GM19455 (cell line): Measurements from ENCODE around the gene AUTS2.

Experiments
- ATAC-seq: cut with Tn5 transposase; IDR thresholded peaks from one replicate; pipeline ENCODE4 v1.9.1; 2021; ENCODE audit not compliant: unreplicated experiment

Gene AUTS2

DNA sequence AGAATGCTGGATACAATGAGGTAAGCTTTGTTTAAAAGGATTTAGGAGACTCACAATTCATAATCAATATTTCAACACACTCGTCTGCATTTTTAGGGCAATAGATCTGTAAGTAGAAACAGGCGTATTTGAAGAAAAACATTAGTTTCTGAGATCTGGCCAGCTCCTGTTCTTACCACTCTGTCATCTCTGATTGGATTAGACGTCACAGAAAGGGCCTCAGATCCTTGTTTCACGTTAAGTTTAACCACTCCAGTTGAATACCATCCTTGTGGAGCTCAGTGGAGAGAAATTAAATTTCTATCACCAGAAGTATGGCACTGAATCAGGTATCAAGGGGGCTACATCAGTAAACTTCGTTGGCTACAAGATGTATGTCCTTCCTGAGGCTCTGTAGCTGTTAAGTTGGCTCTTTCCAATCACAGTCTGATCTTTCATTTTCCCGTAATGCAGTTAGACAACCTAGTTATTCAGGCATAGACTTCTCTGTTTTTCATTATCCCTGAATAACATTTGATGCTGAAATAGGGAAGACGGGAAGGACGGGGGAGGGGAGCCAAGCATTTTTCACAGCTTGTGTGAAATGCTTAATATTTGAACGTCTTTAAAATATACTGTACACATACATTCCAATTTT lies 874.4 kb downstream of the AUTS2 start:
- no peak for ATAC-seq

DNA sequence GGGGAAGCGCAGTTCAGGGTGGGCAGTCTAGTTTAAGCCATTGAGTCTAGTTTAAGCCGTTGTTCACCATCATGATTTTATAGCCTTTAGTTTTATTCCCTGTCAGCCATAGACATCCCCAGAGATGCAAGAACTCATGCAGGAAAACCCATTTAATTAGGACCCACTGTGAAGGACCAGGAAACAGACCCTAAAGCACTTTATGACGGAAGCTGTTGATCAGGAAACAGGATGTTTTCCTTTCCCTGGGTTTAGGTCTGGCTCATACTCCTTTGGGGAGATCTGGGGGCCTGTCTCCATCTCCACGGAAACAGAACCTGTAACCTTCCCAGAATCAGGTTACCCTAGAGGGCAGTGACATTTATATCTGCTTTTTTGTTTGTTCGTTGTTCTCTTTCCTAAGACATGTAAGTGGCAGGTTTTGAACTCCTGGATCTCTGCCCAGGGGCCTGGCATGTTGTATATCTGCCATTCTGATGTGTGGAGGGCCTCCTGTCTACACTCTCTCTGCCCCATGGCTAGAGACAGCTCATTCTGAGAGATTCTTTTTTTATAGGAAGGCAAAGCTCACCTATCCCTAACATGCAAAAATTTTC lies 876.5 kb downstream of the AUTS2 start:
- ATAC-seq, result no peak

DNA sequence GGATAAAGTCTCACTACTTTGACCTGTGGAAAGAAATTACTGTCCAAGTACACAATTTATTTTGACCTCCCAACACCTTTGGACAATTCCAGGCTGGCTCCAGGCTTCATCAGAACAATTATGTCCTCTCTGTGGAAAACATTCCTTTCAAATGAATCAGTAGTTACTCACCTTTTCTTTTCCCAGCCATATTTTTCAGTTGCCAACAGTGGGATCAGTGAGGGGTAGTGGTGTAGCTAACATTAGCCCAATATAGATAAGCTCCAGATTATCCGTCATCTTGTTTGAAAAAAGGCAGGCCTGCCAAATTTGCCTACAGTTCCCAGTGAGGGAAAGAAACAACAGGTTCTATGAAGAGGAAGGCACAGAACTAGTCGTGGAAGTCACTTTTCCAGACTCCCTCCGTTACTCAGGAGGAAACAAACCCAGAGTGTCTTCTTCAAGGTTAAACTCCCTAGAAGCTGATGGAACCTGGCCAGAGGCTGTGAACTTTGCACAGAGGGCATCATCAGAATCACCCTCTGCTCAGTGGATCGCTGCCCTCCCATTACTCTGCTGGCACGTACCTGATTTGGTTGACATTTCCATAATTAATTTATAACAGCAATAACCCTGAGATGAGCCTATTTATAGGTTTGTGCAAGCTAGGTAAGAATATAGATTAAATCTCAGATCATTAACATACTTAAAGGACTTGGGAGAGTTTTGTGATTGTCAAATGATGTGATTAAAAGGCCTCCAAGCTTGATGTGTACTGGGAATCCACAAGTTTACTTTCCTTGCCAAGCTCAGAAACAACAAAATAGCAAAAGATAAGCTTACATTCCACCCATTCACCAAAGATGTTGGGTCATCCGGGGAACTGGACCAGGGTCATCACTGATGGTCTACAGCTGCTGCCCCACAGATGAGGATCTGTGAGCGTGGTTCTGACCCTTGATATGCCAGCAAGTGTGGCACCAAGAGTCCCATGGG lies 879.0 kb downstream of the AUTS2 start:
- no peak for ATAC-seq

DNA sequence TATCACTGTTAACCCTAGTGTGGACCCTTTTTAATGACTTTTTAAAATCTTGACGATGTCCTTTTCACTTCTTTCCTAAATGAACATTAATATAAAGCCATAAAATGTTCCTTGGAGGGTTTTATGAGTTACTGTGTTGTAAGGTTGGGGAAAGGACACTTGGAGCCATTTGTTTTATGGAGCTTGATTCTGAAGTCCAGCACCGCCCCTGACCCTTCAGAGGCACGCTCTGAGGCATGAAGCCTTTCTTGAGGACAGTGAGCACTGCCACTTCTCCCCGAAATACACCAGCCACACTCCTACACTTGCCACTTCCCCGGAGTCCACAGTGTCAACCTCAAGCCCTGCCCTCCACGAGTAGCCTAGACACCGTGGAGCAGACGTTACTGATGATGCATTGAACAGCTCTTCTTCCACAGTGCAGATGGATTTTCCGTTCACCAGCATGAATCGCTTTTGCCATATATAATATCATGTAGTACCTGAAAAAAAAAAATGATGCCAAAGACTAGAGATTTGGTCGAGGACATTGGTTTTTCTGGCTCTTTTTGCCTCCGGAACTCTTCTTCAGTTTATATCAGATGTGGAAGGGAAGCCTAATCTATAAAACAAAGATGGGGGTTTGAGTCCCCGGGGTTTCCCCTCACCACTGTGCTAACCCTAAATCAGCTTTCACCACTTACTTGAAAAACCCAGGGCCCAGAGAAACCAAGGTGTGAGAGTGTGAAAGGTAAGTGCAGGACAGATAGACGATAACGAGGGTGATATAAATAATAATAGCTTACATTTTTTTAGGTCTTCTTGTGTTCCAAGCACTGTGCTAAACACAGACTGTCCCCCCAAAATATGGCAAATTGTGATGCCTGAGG lies 881.1 kb downstream of the AUTS2 start:
- no peak for ATAC-seq

DNA sequence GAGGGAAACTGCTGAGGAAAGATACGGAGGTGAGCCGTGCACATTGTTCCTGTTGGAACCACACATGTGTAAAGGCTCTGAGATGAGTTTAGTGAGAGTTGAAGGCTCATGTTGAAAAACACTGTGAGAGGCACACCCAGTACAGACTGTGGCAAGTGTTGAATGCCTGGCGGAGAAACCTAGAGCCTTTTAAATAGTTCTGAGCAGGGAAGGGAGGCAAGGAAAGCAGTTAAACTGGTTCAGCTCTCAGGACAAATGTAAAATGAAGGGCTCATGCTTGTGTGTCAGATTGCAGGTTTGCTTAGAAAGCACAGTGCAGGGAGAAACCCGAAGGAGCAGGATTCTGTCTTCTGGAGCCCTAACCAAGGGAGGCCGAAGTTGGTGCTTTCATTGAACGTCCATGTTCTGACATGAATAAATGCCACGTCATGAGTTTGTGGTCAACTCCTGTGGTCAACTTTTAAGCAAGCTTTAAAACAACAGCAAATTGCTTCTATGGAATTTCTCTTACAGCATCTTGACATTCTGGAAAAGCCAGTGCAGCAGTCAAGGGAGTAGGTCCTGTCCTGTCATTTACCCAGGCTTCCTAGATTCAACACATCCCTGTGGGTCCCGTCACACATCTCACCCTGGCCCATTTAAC lies 882.8 kb downstream of the AUTS2 start:
- no peak for ATAC-seq

DNA sequence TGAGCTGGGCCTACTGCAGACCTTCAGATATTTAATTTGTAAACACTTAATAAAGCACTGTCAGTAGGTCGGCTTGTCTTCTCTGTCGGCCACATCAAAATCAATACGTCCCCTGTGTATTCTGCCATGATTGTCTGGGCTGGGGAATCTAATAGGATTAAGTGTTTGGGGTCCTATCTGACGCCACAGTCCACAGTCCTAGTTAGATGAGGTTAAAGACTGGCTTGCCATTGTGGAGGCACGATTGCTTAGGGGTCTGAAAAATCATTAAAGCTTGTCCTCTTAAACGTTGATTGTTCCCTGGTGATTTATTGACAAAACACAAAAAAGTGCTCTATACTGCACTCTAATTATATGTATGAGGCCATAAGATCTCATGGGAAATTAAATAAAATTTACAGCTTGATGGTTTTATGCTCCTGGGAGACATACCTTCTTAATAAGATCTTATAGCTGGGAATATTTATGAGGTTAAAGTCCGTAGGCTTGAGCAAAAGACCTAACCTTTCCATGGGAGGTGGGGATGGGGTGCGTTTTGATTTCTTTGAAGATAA lies 883.4 kb downstream of the AUTS2 start:
- no peak for ATAC-seq

DNA sequence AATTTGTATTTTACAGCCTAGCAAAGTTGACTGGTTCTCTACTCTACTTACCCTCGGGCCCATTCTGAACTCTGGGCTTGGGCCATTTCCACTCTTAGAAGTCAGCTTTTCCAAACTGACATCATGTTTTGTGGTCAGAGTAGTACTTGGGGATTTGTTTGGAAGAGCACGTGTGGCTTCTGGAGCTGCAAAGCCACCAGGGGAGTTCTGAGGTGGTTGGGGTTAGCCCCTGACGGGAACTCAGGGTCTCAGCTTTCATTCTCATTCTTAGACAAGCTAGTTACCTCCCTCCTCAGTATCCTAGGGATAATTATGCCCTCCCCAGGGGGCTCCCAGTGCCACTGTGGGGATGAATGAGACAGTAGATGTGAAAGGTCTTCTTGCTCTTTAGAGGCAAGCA lies 886.0 kb downstream of the AUTS2 start:
- no peak for ATAC-seq

DNA sequence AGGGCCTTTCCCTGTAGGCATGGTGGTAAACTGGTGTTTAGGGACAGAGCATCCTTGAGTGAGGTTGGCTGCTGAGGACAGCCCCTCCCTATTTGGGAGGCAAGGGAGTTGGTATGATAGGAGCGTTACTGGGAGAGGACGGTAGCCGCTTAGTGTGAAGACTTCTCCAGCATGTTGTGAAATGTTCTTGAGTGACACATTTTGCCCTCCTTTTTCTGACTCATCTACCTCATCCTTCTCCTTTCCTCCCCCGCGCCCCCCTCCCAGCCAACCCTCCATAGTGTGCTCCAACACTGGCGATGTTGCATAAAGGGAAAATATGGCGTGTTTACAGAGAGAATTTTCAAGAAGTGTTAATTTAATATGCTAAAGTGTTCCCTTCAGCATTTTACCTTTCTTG lies 888.7 kb downstream of the AUTS2 start:
- ATAC-seq, result no peak

DNA sequence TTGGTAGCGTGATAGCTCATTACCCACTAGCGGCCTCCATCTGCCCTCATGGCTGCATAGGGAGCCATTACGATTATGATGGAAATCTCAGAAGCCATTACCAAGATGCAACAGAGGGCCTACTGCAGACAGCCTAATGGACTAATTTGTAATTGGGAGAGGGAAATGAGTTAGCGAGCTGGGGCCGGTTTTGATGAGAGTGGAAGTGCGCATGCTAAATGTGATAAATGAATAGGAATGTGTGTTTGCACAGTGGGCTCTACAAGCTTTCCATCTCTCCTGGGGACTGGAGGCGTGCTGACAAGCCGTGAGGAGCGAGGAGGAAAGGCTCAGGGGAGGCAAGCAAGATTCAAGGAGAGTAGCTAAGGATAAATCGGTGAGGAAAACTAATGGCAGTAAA lies 889.2 kb downstream of the AUTS2 start:
- ATAC-seq, result no peak

DNA sequence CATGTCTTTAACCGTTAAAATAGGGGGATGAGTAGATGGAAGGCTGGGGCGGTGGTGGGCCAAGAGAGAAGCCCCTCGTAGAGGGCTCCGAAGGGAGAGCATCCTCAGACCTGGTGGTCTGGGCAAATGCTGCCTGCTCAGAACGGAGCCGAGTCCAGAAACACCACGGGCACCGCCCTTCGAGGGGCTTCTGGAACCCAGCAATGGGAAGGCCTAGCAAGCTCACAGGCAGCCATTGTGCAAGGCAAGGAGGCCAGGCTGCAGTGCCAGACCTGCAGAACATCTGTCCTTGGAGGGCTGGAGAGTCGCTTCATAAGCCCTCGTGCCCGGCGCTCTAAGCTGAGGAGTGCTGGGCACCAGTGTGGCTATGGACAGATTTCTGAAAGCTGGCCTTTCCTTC lies 889.6 kb downstream of the AUTS2 start:
- no peak for ATAC-seq

DNA sequence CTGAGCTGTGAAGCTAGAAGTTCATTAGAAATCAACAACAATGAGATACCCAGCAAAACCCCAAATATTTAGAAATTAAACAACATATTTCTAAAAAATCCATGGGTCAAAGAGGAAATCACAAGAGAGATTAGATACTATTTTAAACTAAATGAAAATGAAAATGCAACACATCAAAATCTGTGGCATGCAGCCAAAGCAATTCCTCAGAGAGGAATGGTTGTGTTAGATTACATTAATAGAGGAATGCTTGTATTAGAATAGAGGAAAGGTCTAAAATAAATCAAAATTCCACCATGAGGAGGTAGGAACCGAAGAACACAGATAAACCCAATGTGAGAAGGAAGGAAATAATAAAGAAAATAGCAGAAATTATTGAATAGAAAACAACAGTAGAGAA lies 891.5 kb downstream of the AUTS2 start:
- no peak for ATAC-seq

DNA sequence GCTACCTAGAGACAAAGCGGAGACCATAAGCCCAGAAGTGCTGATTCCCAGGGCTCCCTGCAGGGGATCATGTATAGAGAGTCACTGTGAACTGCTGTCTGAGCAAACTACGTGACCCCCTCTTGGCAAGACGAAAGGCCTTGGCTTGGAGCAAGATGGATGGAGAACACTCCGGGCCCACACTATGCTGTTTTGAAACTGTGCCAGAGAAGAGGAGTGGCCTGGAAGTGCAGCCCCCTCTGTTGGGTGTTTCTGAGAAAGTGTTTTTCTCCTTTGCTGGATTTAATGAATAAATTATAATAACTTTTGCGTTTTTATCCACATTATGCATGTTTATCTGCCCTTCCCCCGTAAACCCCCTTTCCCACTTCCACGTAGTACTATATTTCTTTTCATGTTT lies 894.4 kb downstream of the AUTS2 start:
- no peak for ATAC-seq

DNA sequence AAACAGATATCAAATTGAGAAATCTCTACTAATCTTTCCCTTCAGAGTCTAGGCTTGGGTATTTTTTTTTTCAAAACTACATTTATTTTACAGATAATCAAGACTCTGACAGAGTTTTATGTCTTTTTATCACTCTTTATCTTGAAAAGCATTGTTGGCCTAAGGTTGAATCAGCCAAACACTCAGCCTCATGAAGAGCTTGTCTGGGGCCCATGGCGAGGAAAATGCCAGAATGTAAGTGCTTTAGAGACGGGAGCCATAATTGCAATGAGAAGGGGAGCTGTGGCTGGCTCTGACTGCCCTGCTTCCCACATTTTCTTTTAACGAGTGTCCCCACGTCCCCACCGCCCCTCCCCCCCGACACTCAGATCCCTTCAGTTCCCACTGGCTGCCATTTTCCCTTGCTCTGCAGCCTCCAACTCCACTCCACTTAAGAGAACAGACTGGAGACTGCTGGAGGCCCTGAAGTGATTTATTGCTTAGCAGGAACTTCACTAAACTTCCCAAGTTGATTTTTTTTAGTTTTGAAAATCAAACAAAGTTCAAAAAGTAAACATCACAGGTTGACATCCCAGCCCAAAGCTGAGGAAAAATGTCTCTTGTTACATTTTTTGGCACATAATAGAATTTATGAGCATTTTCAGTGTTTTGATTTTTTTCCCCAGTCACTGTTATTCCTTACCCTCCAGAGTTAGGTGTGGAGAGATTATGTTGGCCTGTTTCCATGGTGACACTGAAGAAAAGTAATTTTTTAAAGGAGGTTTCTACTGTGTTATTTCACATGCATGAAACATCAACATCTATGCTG lies 896.2 kb downstream of the AUTS2 start:
- no peak for ATAC-seq

DNA sequence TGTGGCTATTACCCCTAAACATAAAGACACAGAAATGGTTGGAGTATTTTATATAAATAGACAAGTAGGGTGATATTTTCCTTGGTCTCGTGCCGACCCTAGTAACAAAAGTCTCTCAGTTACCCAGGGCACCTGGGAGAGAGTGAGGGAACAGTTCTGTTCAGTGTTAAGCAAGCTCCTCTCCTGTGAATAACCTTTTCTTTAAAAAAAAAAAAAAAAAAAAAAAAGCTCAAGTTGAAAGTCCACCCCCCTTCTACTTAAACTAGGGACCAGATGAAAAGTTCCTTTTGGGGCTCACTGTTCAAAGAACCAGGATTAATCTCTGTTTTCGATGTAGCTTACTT lies 896.7 kb downstream of the AUTS2 start:
- no peak for ATAC-seq

DNA sequence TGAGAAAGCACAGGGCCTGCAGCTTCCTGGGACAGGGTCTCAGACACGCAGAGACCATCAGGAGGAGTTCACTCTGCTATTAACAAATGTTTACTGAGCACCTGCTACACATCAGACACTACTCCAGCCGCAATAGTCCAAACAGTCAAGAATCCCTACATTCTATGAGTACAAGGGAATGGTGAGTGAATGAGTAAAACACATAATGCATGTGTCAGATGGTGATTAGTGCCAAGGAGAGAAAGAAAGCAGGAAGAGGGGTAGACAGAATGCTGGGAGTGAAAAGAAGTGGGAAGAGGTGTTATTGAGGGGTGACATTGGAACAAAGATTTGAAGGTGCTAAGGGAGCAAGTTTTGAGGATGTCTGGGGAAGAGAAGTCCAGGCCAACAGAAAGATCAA lies 899.5 kb downstream of the AUTS2 start:
- ATAC-seq, result no peak

DNA sequence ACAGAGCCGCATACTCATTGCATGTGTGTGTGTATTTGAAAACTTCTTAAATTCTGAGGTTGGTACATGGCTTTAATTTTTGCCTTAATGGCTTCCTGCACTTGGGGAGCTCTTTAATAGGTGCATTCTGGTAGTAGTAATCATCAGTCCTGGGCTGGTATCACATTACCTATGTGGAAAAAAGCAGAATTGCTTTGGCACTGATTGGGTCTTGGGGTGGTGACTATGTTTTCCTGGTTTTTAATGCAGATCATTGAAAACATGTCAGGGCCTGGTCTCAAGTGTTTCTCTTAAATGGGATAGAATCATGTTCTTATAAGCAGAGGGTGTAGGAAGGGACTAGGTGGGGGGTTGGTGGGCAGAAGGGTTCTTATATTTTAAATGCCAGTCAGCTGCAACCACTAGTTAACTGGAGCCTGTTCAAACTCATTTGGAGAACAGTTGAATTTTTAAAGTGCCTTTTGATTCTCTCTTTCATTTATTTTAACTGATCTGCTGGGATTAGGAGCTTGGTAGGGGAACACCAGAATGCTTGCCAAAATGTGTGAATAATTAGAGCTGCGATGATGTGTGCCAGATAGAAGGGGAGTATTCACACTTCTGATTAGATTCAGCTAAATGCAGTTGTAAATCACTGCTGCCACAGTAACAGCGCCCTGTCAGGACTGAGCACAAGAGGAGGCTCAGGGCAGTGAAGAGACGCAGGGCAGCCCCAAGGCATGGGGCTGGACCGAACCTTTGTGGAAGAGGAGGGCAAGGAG lies 900.1 kb downstream of the AUTS2 start:
- ATAC-seq, result no peak

DNA sequence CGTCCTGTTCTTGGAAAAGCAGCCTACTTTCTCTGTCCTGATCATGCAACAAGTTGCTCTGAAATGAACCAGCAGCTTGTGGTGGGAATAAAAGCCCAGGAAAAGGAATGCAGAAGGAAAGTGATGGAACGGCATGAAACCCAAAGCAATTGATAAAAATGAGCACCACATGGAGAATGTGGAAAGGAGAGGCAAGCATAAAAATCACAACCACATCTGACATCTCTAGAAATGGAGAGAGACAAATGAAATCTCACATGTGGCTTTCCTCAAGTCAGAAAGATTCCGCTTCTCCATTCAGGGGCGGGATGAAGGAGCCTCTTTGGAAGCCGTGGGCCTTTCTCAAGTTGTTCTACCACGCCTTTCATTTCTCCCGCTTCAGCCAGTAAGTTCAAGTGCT lies 902.0 kb downstream of the AUTS2 start:
- ATAC-seq, result no peak

DNA sequence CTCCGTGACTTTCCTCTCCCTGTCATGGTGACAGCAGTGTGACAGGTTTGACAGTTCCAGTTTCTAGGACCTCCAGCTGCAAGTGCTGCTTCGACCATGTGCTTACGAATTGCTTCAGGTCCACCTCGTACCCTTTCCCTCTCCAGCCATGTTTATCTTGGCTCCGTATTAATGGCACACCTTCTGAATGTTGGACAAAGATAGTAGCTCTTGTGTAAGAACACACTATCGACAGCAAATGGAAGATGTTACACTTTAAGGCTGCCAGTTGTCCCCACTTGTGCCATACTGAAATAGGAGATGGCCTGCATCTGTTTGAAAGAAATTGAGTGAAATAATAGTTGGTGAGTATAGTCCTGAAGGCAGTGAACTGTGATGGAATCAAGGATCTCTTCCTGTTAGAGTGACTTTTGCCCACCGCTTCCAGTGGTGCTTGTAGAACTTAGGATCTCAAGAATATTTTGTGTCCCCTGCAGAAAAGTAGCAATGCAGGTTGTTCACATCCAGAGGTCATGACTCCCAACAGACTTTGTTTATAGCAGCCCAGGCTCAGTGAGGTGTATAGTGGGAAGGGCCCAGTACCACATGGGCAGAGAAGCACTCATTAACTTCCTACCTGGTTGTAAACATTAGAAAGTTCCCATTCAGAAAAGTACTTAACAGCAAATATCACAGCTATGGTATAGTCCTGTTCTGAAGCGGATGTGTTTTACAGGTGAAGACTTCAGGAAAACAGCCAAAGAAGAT lies 904.0 kb downstream of the AUTS2 start:
- ATAC-seq, result no peak
